Smooth muscle cell (in vitro differentiated cells): Measurements from ENCODE around the gene LPP. TPM values are rescaled to one million over a fixed set of nuclear protein-coding genes. Genes with fewer than 3 reads are reported as not detected.

Experiments
- DNase-seq: peaks from one replicate; lab custom pipeline; 2025; ENCODE audit not compliant: unreplicated experiment; lab: John Stamatoyannopoulos, UW
- H2AFZ ChIP-seq: fragments of 200-600 bp; sonication (generic); 2 replicates; pipeline ENCODE4 v1.6.0; 2016; ENCODE audit warnings: antibody characterized with exemption, low read depth, mild to moderate bottlenecking
- H3F3A ChIP-seq: fragments of 200-600 bp; sonication (generic); 2 replicates; pipeline ENCODE4 v1.6.0; 2017; ENCODE audit warnings: antibody characterized with exemption, low read depth
- H3K27ac ChIP-seq: fragments of 200-600 bp; sonication (generic); 2 replicates; pipeline ENCODE4 v1.5.1; 2016; ENCODE audit warnings: low read depth, mild to moderate bottlenecking
- H3K27me3 ChIP-seq: fragments of 200-600 bp; sonication (generic); 2 replicates; pipeline ENCODE4 v1.6.1; 2016; ENCODE audit warnings: low read depth, mild to moderate bottlenecking
- H3K36me3 ChIP-seq: fragments of 200-600 bp; sonication (generic); 2 replicates; pipeline ENCODE4 v1.5.1; 2016; ENCODE audit warnings: low read depth
- H3K4me1 ChIP-seq: fragments of 200-600 bp; sonication (generic); 2 replicates; pipeline ENCODE4 v1.5.1; 2016; ENCODE audit warnings: low read depth
- H3K4me2 ChIP-seq: fragments of 200-600 bp; sonication (generic); 2 replicates; pipeline ENCODE4 v1.6.0; 2016; ENCODE audit warnings: mild to moderate bottlenecking
- H3K4me3 ChIP-seq: fragments of 200-600 bp; sonication (generic); 2 replicates; pipeline ENCODE4 v1.5.1; 2016; ENCODE audit warnings: mild to moderate bottlenecking
- H3K79me2 ChIP-seq: fragments of 200-600 bp; sonication (generic); 2 replicates; pipeline ENCODE4 v1.6.0; 2016; ENCODE audit warnings: low read depth, mild to moderate bottlenecking
- H3K9ac ChIP-seq: fragments of 200-600 bp; sonication (generic); 2 replicates; pipeline ENCODE4 v1.6.0; 2016; ENCODE audit warnings: low read depth
- H3K9me3 ChIP-seq: fragments of 200-600 bp; sonication (generic); replicated peaks from 2 replicates; pipeline ENCODE4 v1.5.1; 2016; ENCODE audit warnings: low read depth
- H4K20me1 ChIP-seq: fragments of 200-600 bp; sonication (generic); 2 replicates; pipeline ENCODE4 v1.6.0; 2016; ENCODE audit warnings: low read depth
- CTCF ChIP-seq: fragments of 200-600 bp; sonication (generic); IDR thresholded peaks from 2 replicates; pipeline ENCODE4 v1.5.1; 2017; ENCODE audit warnings: borderline replicate concordance, mild to moderate bottlenecking, antibody characterized with exemption; ENCODE audit not compliant: insufficient read depth, poor library complexity, severe bottlenecking
- WGBS: methylation state at CpG from one replicate; pipeline ENCODE4 v1.1.7; 2016; ENCODE audit warnings: low lambda C conversion rate; 5-methylcytosine and 5-hydroxymethylcytosine counted together
- polyA plus RNA-seq: library from polyadenylated mRNA; unstranded; fragments of >200 nt; fragmentation: Nextera tagmentation; extraction: Ambion mirVana; gene quantifications from 2 replicates; pipeline ENCODE4 v1.2.1, GENCODE V29; 2016
- total RNA-seq: library from RNA; depleted of rRNA; stranded (reverse); fragments of >200 nt; gene quantifications from 2 replicates; pipeline ENCODE4 v1.2.3, GENCODE V29; 2014

LPP gene
- total and polyA plus RNA-seq, 2 experiments from 2014 or later = 42.3 to 128 TPM

GRCh38 chr3:188689101-188689574 is 535.2 kb downstream of the LPP start:
- Histone ChIP-seq H3K4me3 (no peak overlapping the region), H3K27ac (no peak overlapping the region), H3K4me2 (no peak overlapping the region), H3K9me3 (no peaks in the 10 kb centered on the region), H3K9ac (no peak overlapping the region), H3K27me3 (no peaks in the 10 kb centered on the region), H4K20me1 (peaks cover 42% of the 10 kb centered on the region), H3K4me1 (no peaks in the 10 kb centered on the region), H2AFZ (no peak overlapping the region), H3K79me2 (peaks cover 29% of the 10 kb centered on the region), H3F3A (no peaks in the 10 kb centered on the region), H3K36me3 (no peaks in the 10 kb centered on the region)
- no peak for DNase-seq
- no peak for TF ChIP-seq CTCF
- 85% methylated on average over 2 of the region's 2 CpGs for WGBS

GRCh38 chr3:188690064-188690463 is 536.1 kb downstream of the LPP start:
- Histone ChIP-seq H4K20me1 (peaks cover 42% of the 10 kb centered on the region), H3K9me3 (no peaks in the 10 kb centered on the region), H3K9ac (no peak overlapping the region), H3K27me3 (no peaks in the 10 kb centered on the region), H3K36me3 (no peaks in the 10 kb centered on the region), H2AFZ (no peak overlapping the region), H3K4me1 (no peaks in the 10 kb centered on the region), H3K4me2 (no peak overlapping the region), H3K27ac (no peak overlapping the region), H3K79me2 (peaks cover 26% of the 10 kb centered on the region), H3F3A (no peaks in the 10 kb centered on the region), H3K4me3 (no peak overlapping the region)
- WGBS = 88% methylated on average over 5 of the region's 5 CpGs
- no peak for DNase-seq
- TF ChIP-seq CTCF = no peak

- TF ChIP-seq CTCF = no peak
- Histone ChIP-seq H4K20me1 (peaks cover 48% of the 10 kb centered on the region), H3K4me3 (no peak overlapping the region), H3K4me1 (no peaks in the 10 kb centered on the region), H3F3A (no peaks in the 10 kb centered on the region), H3K27ac (no peak overlapping the region), H3K9me3 (no peaks in the 10 kb centered on the region), H3K27me3 (no peaks in the 10 kb centered on the region), H3K9ac (no peak overlapping the region), H3K4me2 (no peak overlapping the region), H3K36me3 (no peaks in the 10 kb centered on the region), H3K79me2 (peaks cover 26% of the 10 kb centered on the region), H2AFZ (no peak overlapping the region)
- 100% methylated on average over 1 of the region's 1 CpG for WGBS
- no peak for DNase-seq
These were observed 537.0 kb downstream of the LPP start for GRCh38 chr3:188691004-188691403.

- Histone ChIP-seq H3F3A (no peaks in the 10 kb centered on the region), H3K4me1 (no peaks in the 10 kb centered on the region), H3K4me2 (no peak overlapping the region), H3K9me3 (no peaks in the 10 kb centered on the region), H3K79me2 (peaks cover 26% of the 10 kb centered on the region), H4K20me1 (peaks cover 55% of the 10 kb centered on the region), H3K9ac (no peak overlapping the region), H3K27ac (no peak overlapping the region), H3K27me3 (no peaks in the 10 kb centered on the region), H3K36me3 (no peaks in the 10 kb centered on the region), H2AFZ (no peak overlapping the region), H3K4me3 (no peak overlapping the region)
- 72% methylated on average over 1 of the region's 1 CpG for WGBS
- DNase-seq = no peak
- no peak for TF ChIP-seq CTCF
These were observed 537.7 kb downstream of the LPP start for GRCh38 chr3:188691665-188692064.
